ENCODE results near the gene CD151. TPM values are rescaled to one million over a fixed set of nuclear protein-coding genes. Genes with fewer than 3 reads are reported as not detected.
A peak's percentile ranks its signal among the peaks of the same experiment; 100 is the strongest.

CD151 gene
- total RNA-seq, 1 experiment from 2014 or later: 179 TPM

- no peak for DNase-seq (ENCODE audit: low read depth in 1 of 2, low spot score in 2 of 2)
- Histone ChIP-seq H3K4me1 (replicated peaks) (peaks cover 16% of the 10 kb centered on the region), H3K36me3 (no peaks in the 10 kb centered on the region), H3K27ac (no peak overlapping the region), H3K9me3 (replicated peaks) (no peaks in the 10 kb centered on the region), H3K27me3 (replicated peaks) (no peaks in the 10 kb centered on the region), H3K4me3 (no peak overlapping the region)
These were observed 29.9 kb upstream of the CD151 start for GRCh38 chr11:802693-803466.

- H3K27me3 ChIP-seq (replicated peaks): no peaks in the 10 kb centered on the region
- DNase-seq (ENCODE audit: low read depth in 1 of 2, low spot score in 2 of 2): no peak
- no peak overlapping the region for H3K27ac ChIP-seq
- no peaks in the 10 kb centered on the region for H3K36me3 ChIP-seq
- peaks cover 17% of the 10 kb centered on the region for H3K4me1 ChIP-seq (replicated peaks)
- H3K9me3 ChIP-seq (replicated peaks): no peaks in the 10 kb centered on the region
- H3K4me3 ChIP-seq: no peak overlapping the region
These were observed 29.3 kb upstream of the CD151 start for GRCh38 chr11:803467-803742.

GRCh38 chr11:803770-804598 is 28.8 kb upstream of the CD151 start:
- Histone ChIP-seq H3K27ac (no peak overlapping the region), H3K27me3 (replicated peaks) (no peaks in the 10 kb centered on the region), H3K4me3 (no peak overlapping the region), H3K36me3 (peaks cover under 1% of the 10 kb centered on the region; the same call in 1 of the 2 replicates), H3K4me1 (replicated peaks) (peaks cover 22% of the 10 kb centered on the region; the same call in 1 of the 2 replicates), H3K9me3 (replicated peaks) (no peaks in the 10 kb centered on the region)
- DNase-seq (ENCODE audit: low read depth in 1 of 2, low spot score in 2 of 2): no peak

GRCh38 chr11:804599-804964 is 28.2 kb upstream of the CD151 start:
- Histone ChIP-seq H3K27ac (no peak overlapping the region), H3K4me1 (replicated peaks) (peaks cover 24% of the 10 kb centered on the region; the same call in 1 of the 2 replicates), H3K27me3 (replicated peaks) (no peaks in the 10 kb centered on the region), H3K4me3 (peak overlapping the region; percentile 45), H3K36me3 (peaks cover 6% of the 10 kb centered on the region; the same call in 1 of the 2 replicates), H3K9me3 (replicated peaks) (no peaks in the 10 kb centered on the region)
- no peak for DNase-seq (ENCODE audit: low read depth in 1 of 2, low spot score in 2 of 2)

- peak overlapping the region; percentile 100 for H3K27ac ChIP-seq
- peaks cover 41% of the 10 kb centered on the region for H3K36me3 ChIP-seq
- peak in 1 of 2 experiments; percentile 81 for DNase-seq (ENCODE audit: low read depth in 1 of 2, low spot score in 2 of 2)
- H3K27me3 ChIP-seq (replicated peaks): no peaks in the 10 kb centered on the region
- peak overlapping the region; percentile 88 for H3K4me3 ChIP-seq
- peaks cover 24% of the 10 kb centered on the region for H3K4me1 ChIP-seq (replicated peaks)
- no peaks in the 10 kb centered on the region for H3K9me3 ChIP-seq (replicated peaks)
These were observed 24.1 kb upstream of the CD151 start for GRCh38 chr11:808427-809286.

GRCh38 chr11:809287-810039 is 23.3 kb upstream of the CD151 start, which contains the start of gene RPLP2:
TSS of gene RPLP2 (plus strand) at chr11:809967. CDS start at chr11:810235, 268 bp downstream.
- Histone ChIP-seq H3K27ac (peak within 1 kb of the TSS; percentile 100), H3K9me3 (replicated peaks) (no peaks in the 10 kb centered on the region), H3K27me3 (replicated peaks) (no peaks in the 10 kb centered on the region), H3K36me3 (peaks cover 42% of the 10 kb centered on the region), H3K4me1 (replicated peaks) (peaks cover 20% of the 10 kb centered on the region), H3K4me3 (peak within 1 kb of the TSS; percentile 88)
- DNase-seq (ENCODE audit: low read depth in 1 of 2, low spot score in 2 of 2): peak; percentile 92 to 97

- Histone ChIP-seq H3K27me3 (replicated peaks) (no peaks in the 10 kb centered on the region), H3K36me3 (peaks cover 42% of the 10 kb centered on the region)
These were observed 22.6 kb upstream of the CD151 start for GRCh38 chr11:810040-810567.

GRCh38 chr11:811446-812245 is 21.1 kb upstream of the CD151 start:
- Histone ChIP-seq H3K4me1 (replicated peaks) (peaks cover 12% of the 10 kb centered on the region; the same call in 1 of the 2 replicates), H3K4me3 (peak overlapping the region; percentile 88; the same call in 1 of the 2 replicates), H3K9me3 (replicated peaks) (no peaks in the 10 kb centered on the region), H3K27me3 (replicated peaks) (no peaks in the 10 kb centered on the region), H3K36me3 (peaks cover 42% of the 10 kb centered on the region), H3K27ac (no peak overlapping the region)
- DNase-seq (ENCODE audit: low read depth in 1 of 2, low spot score in 2 of 2): no peak

More at GRCh38 chr11:810040-810567, 22.6 kb upstream of the CD151 start:
- H3K4me1 ChIP-seq (replicated peaks): peaks cover 17% of the 10 kb centered on the region
- no peak for DNase-seq (ENCODE audit: low read depth in 1 of 2, low spot score in 2 of 2)
- no peaks in the 10 kb centered on the region for H3K9me3 ChIP-seq (replicated peaks)
- peak overlapping the region; percentile 88 for H3K4me3 ChIP-seq
- H3K27ac ChIP-seq: peak overlapping the region; percentile 100

- Histone ChIP-seq H3K9me3 (replicated peaks) (no peaks in the 10 kb centered on the region), H3K27ac (no peak overlapping the region), H3K4me3 (no peak overlapping the region), H3K27me3 (replicated peaks) (no peaks in the 10 kb centered on the region), H3K36me3 (peaks cover 42% of the 10 kb centered on the region), H3K4me1 (replicated peaks) (peaks cover 12% of the 10 kb centered on the region; the same call in 1 of the 2 replicates)
- no peak for DNase-seq (ENCODE audit: low read depth in 1 of 2, low spot score in 2 of 2)
These were observed 20.4 kb upstream of the CD151 start for GRCh38 chr11:812390-812789.

- Histone ChIP-seq H3K27ac (no peak overlapping the region), H3K36me3 (peaks cover 42% of the 10 kb centered on the region), H3K9me3 (replicated peaks) (no peaks in the 10 kb centered on the region), H3K27me3 (replicated peaks) (no peaks in the 10 kb centered on the region), H3K4me1 (replicated peaks) (peaks cover 11% of the 10 kb centered on the region; the same call in 1 of the 2 replicates), H3K4me3 (no peak overlapping the region)
- no peak for DNase-seq (ENCODE audit: low read depth in 1 of 2, low spot score in 2 of 2)
These were observed 19.7 kb upstream of the CD151 start for GRCh38 chr11:813072-813455.

- peaks cover 8% of the 10 kb centered on the region for H3K4me1 ChIP-seq (replicated peaks)
- H3K27me3 ChIP-seq (replicated peaks): no peaks in the 10 kb centered on the region
- H3K4me3 ChIP-seq: no peak overlapping the region
- DNase-seq (ENCODE audit: low read depth in 1 of 2, low spot score in 2 of 2): no peak
- H3K27ac ChIP-seq: no peak overlapping the region
- peaks cover 42% of the 10 kb centered on the region for H3K36me3 ChIP-seq
- no peaks in the 10 kb centered on the region for H3K9me3 ChIP-seq (replicated peaks)
These were observed 19.2 kb upstream of the CD151 start for GRCh38 chr11:813456-814096.

Measured in SJSA1 (cell line).